Subcutaneous adipose tissue (tissue), 4 donors: ENCODE measurements around the gene NMD3. TPM values are rescaled to one million over a fixed set of nuclear protein-coding genes. Genes with fewer than 3 reads are reported as not detected.

Experiments used
- CTCF ChIP-seq: fragments of 450-650 bp; IDR thresholded peaks from one replicate; pipeline ENCODE4 v1.5.1; 2016; ENCODE audit warnings: low read depth, mild to moderate bottlenecking, control low read depth, antibody characterized with exemption, moderate library complexity
- total RNA-seq, 4 donors: library from RNA; depleted of rRNA; stranded (reverse); fragments of >200 nt; gene quantifications; one replicate each; pipeline ENCODE4 v1.1.0, GENCODE V29; 2016

NMD3 gene
- total RNA-seq, 4 donors from 2014 or later = 47.3 to 68.2 (median 62.6) TPM

DNA sequence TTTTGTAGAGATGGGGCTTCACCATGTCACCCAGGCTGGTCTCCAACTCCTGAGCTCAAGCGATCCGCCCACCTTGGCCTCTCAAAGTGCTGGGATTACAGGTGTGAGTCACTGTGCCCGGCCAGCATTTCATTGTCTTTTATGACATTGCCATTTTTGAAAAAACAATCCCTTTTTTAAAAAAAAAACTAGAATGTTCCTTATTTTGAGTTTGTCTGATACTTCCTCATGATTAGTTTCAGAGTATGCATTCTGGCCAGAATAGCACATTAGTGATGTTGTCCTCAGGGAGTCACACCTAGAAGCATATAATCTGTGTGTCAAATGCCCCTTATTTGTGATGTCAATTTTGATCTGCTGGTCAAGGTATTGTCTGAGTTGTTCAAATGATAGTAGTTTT, 21.2 kb upstream of the NMD3 start:
- TF ChIP-seq CTCF = no peak

GRCh38 chr3:161203485-161204098, 17.5 kb upstream of the NMD3 start:
- no peak for TF ChIP-seq CTCF

- no peak for TF ChIP-seq CTCF
Measured at GRCh38 chr3:161208931-161209330, 12.2 kb upstream of the NMD3 start.

DNA sequence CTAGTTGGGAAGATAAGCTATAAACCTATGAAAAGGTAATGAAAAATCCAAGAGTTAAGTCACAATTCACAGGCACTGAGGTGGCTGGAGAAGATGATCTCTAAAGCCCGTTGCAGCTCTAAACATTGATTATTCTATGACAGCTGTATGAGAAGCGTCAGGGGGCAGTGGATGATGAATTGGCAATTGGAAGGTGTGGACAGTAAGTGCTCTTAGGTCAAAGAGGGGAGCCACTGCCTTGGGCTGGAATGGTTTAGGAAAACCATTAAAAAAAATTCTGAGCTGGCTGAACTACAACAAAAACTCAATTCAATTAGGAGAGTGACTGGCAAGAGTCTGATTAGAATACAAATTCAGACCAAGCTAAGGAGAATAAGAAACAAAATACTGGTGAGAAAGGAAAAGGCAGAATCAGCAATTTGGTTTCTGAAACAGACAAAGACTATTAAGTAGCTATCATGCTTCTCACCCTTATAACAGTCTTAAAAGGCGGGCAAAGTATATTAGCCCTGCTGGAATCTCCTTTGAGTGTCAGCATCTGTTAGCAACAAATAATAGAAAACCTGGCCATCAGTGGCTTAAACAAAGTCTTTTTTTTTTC, 8.8 kb upstream of the NMD3 start:
- no peak for TF ChIP-seq CTCF

DNA sequence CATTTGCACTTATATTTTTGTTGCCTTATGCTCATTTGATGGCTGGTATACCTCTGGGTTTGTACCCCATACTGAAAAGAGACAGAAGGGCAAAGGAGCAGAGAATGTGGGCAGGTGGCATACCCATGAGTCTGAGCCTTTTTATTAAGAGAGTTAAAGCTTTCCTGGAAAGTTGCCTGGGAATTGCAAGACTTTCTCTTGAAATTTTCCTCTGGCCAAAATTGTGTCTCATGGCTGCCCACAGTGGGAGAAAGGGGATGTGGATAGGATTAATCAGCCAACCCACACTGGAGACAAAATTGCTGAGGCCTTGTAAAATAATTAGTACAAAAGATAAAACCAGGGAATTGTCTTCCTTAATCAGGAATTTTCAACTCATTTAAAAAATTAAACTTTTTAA, 8.2 kb upstream of the NMD3 start:
- TF ChIP-seq CTCF = no peak

DNA sequence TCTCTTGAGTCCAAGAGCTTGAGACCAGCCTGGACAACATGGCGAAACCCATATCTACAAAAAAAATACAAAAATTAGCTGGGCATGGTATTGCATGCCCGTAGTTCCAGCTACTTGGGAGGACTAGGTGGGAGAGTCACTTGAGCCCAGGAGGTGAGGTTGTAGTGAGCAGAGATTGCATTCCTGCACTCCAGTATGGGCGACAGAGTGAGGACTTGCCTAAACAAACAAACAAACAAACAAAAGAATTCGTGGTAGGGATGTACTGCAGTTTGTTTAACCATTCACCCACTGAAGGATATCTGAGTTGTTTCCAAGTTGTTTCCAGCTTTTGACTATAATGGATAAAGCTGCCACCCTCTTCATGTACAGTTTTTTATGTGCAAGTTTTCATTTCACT, 7.5 kb upstream of the NMD3 start:
- no peak for TF ChIP-seq CTCF

DNA sequence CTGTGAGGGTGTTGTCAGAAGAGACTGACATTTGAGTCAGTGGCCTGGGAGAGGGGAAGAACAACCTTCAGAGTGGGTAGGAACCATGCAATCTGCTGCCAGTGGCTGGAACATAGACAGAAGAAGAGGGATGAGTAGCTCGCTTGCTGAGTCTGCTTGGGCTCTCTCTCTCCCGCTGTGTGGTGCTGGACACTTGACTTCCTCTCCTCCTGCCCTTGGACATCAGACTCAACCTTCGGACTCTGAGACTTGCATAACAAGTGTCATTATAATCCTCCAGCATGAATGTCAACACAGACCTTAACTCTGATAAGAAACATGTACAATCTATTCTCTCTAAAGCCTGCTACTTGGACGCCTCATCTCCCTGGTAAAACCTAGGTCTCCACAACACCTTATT, 5.9 kb upstream of the NMD3 start:
- no peak for TF ChIP-seq CTCF
